Fibroblast of gingiva (primary cell): ENCODE results near the gene RGL3.
A peak's percentile ranks its signal among the peaks of the same experiment; 100 is the strongest.
"Not testable (repeated sequence)": the region's sequence is repeated elsewhere in the genome, so short reads cannot be mapped to it uniquely, and the experiment has no call there.

Experiments used
- DNase-seq: peaks from one replicate; pipeline ENCODE4 v3.0.0-alpha.2; 2011; ENCODE audit warnings: low read depth

RGL3 gene

DNA sequence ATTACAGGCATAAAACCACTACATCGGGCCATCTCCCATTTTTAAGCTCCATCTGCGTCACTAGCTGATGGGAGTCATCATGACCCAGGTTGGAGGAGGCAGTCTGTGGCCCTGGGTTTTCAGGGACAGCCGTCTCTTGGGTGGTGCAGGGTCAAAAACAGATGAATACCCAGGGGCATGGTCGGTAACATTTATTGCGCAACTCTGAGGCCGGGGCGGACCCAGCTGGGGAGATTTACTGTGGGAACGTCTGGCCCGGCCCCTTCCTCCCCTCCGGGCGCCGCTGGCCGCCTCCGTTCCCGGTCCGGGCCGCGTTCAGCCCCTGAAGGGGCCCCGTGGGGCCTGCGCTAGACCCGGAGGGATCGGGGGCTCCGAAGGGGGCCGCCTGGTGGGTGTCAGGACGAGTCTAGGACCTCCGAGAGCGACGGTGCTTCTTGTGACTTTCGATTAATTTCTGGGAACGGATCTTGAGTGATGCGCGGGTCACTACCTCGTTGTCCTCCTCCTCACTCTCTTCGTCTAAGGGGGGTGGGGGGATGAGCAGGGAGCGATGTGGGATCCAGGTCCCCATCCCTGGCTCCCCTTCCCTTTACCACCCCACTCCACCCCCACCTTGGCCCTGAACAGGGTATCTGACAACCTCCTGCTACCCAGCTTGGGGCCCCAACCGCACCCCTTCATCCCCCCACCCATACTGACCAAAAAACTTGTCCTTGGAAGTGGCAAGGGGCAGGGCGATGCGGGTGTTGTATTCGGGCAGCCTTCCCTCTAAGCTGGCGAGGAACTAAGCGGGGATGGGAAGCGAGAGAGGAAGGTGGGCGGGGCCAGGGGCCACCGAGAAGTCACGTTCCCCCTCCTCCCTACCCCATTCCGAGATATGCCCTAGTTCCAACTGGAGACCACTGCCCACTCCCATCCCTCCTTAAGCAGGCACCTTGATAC is 1.6 kb upstream of the RGL3 start:
- DNase-seq = no peak

DNA sequence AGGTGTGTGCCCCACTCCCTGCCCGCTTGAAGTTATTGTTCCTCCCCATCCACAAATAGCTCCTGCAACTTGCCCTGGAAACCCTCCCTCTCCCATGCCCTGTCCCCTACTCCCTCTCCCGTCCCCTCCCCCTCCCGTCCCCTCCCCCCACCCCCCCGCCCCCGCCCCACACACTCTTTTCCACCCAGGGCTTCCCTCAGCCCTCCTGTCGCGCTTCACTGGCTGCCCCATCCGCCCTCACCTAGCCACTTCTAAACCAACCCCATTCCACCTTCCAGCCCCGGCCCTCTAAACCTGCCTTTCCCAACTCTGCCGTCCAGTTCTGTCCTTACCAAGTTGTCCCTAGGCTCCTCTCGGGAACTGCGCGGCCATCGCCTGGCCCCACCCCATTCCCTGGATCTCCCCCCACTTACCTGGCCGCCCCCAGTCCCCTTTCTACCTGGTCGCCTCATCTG is 993 bp downstream of the RGL3 start:
- DNase-seq = no peak

GRCh38 chr19:11416346-11417052 is 2.6 kb downstream of the RGL3 start:
- DNase-seq = no peak

- DNase-seq = peak; percentile 78
Observed at GRCh38 chr19:11414544-11414943, 4.6 kb downstream of the RGL3 start.

DNA sequence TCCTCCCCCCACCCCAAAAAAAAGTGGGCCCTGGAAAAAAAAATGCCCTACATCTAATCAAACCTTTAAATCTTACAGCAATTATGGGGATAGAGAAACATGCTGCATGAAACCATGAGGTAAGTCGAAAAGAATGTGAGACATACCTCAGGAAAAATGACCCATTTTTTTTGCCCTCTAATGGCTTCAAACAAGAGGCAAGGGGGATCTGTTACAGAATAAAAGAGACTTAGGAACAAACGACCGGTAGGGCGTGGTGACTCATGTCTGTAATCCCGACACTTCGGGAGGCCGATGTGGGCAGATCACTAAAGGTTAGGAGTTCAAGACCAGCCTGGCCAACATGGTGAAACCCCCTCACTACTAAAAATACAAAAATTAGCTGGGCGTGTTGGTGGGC is 8.4 kb downstream of the RGL3 start:
- DNase-seq = no peak

GRCh38 chr19:11408591-11408990 is 10.5 kb downstream of the RGL3 start:
- no peak for DNase-seq

DNA sequence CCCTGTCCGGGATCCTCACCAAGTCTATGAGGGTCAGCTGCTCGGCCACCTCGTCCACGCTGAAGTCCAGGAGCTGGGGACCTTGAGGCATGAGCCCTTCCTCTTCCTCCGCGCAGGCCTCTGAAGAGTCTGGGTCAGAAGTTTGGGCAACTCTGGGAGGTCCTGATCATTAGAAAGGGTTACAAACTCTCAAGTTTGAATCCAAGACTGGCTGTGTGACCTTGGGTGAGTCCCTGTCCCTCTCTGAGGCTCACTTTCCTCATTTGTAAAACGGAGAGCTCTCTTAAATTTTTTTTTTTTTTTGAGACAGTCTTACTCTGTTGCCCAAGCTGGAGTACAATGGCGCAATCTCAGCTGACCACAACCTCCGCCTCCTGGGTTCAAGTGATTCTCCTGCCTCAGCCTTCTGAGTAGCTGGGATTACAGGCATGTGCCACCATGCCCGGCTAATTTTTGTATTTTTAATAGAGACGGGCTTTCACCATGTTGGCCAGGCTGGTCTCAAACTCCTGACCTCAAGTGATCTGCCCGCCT is 12.3 kb downstream of the RGL3 start:
- not testable (repeated sequence) for DNase-seq

DNA sequence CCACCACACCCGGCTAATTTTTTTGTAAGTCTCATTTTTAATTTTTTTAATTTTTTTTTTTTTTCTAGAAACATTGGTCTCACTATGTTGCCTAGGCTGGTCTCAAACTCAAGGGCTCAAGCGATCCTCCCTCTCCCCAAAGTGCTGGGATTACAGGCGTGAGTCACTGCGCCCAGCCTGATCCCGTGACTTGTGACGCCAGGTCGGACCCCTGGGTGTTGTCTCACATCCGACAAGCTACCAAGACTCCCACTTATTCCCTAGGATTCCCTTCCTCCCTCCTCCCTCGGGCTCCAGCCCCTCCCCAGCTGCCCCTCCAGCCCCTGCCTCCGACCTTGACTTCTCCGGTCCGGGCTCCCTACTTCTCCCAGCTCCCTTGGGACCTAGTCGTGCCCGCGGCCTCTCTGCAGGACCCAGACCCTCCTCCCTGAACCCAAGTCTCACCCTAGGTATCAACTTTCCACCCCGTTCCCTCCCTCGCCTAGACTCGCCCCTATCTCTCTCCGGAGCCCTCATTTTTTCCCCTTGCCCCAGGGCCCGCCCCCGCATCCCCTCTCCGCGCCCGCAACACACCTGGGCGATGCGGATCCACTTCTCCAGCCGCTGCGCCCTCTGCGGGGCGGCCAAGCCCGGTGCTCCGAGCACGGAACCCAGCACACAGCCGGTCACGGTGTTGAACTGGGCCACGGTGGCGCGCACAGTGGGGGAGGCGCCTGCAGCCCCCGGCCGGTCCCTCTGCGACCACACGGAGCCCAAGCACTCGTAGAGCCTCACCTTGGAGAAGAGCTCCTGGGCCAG is 13.1 kb downstream of the RGL3 start:
- DNase-seq = no peak

GRCh38 chr19:11404588-11405222 is 14.4 kb downstream of the RGL3 start:
- DNase-seq = no peak

- DNase-seq = no peak
Observed at GRCh38 chr19:11401808-11402543, 17.1 kb downstream of the RGL3 start.

- DNase-seq = no peak
Observed at GRCh38 chr19:11400798-11401197, 18.3 kb downstream of the RGL3 start.

GRCh38 chr19:11399667-11400066 is 19.4 kb downstream of the RGL3 start:
- no peak for DNase-seq

DNA sequence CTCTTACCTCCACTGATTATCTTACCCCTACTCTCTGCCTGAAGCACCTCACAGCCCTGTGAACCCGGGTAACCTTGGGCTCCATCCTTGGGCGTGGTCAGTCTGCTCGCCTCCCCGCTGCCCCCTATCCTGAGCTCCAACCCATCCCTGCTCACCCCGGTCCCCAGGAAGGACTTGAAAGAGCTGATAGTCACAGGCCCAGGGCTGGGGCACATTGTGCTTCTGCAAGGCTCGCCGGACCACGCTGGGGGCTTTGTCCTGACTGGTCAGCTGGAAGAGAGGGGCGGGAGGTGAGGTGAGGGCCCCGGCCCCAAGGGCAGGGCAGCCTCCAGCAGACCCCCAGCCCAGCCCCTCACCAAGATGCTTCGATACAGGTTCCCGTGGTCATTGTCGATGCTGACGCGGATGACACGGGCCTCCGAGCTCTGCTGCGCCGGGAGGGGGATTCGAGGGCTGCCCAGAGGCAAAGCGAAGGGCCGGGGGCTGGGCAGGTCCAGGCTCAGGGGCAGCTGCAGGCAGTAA is 22.0 kb downstream of the RGL3 start:
- no peak for DNase-seq

- no peak for DNase-seq
Observed at GRCh38 chr19:11390933-11391680, 28.0 kb downstream of the RGL3 start.

- no peak for DNase-seq
Observed at GRCh38 chr19:11390359-11390758, 28.8 kb downstream of the RGL3 start.

GRCh38 chr19:11387162-11388034 is 31.7 kb downstream of the RGL3 start:
- no peak for DNase-seq

- no peak for DNase-seq
Observed at GRCh38 chr19:11384778-11385129, 34.4 kb downstream of the RGL3 start.

DNA sequence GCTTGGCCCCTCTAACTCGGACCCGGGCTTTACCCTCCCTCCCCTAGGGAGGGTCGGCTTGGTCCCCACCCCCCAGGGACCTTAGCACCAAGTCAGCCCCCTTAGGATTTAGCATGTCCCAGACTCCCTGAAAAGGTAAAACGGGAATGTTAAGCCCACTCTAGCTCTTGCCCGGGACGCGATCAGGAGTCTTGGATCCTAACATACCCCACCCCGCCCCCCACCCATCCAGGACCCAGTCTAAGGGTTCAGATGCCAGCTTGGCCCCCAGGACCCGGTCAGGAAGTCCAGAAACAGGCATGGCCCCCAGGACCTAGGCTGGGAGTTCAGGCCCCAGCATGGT is 35.4 kb downstream of the RGL3 start:
- no peak for DNase-seq
